Spleen (tissue), 7 donors: ENCODE results near the gene MYO19.

Experiments used
- POLR2A ChIP-seq, 3 donors: fragments of 450-650 bp; IDR thresholded peaks; one replicate each; pipeline ENCODE4 v1.5.1; 2017; ENCODE audit warnings: antibody characterized with exemption in 3 of 3, mild to moderate bottlenecking in 1 of 3
- TF ChIP-seq, protein P1 (sequence below), 11 experiments: fragments of 200-600 bp in 7 of 11; fragments of 450-650 bp in 4 of 11; sonication (generic) in 4 of 11; IDR thresholded peaks in 8 of 11; conservative IDR thresholded peaks in 3 of 11; 1 replicate in 7 of 11; 2 replicates in 4 of 11; pipeline versions ENCODE4 v1.4.0 to v1.8.0; 2016 to 2021; ENCODE audit warnings: antibody characterized with exemption in 11 of 11, inconsistent platforms in 4 of 11, mild to moderate bottlenecking in 1 of 11
- donor health status: DM: no; HTN: no; CAD: no; lungs with moderate emphysema.
- donor health status: DM: no; HTN: no; CAD: no.
- donor health status: DM: no; HTN: no; CAD: no.

DNA sequence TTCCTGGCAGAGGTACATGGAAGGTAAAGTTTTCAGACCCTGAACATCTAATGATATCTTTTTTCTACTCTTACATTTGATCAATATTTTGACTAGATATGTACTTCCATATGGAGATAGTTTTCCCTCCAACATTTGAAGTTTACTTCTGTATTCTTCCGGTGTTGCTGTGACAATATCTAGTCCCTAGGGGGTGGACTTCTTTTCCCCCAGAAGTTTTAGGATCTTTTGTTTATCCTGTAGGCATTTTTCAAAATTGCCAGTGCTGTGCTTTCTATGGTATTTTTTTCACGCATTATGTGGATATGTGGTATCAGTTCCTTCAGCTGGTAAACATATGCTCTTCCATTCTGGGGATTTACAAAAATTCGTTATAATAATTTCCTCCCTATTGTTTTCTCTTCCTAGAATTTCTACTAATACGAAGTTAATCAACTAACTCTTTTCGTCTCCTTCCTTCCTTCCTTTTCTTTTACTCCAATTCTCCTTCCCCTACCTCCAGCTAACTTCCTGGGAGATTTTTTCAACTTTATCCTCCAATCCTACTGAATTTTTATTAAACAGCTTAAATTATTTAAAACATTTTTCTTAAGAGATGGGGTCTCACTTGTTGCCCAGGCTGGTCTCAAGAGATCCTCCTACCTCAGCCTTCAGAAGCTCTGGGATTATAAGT is 74.3 kb downstream of the MYO19 start:
- TF ChIP-seq, protein P1, sequence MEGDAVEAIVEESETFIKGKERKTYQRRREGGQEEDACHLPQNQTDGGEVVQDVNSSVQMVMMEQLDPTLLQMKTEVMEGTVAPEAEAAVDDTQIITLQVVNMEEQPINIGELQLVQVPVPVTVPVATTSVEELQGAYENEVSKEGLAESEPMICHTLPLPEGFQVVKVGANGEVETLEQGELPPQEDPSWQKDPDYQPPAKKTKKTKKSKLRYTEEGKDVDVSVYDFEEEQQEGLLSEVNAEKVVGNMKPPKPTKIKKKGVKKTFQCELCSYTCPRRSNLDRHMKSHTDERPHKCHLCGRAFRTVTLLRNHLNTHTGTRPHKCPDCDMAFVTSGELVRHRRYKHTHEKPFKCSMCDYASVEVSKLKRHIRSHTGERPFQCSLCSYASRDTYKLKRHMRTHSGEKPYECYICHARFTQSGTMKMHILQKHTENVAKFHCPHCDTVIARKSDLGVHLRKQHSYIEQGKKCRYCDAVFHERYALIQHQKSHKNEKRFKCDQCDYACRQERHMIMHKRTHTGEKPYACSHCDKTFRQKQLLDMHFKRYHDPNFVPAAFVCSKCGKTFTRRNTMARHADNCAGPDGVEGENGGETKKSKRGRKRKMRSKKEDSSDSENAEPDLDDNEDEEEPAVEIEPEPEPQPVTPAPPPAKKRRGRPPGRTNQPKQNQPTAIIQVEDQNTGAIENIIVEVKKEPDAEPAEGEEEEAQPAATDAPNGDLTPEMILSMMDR (IDR thresholded peaks at IDR 0.05 in 8 of 11, conservative IDR thresholded peaks at IDR 0.05 in 3 of 11), result no peak
- no peak for TF ChIP-seq POLR2A (IDR thresholded peaks at IDR 0.05)
